ENCODE data around the gene MSL3B.

Gene MSL3B

GRCh38 chr2:233831011-233831721, 37.0 kb downstream of the MSL3B start:
- no peak for TF ChIP-seq CTCF (IDR thresholded peaks at IDR 0.05; ENCODE audit: unreplicated experiment in 3 of 3)
- Mint-ChIP-seq H3K27ac (no peak overlapping the region), H3K27me3 (ENCODE audit: low read depth) (no peaks in the 10 kb centered on the region), H3K36me3 (ENCODE audit: low read depth) (peaks cover 12% of the 10 kb centered on the region), H3K4me3 (no peak overlapping the region), H3K4me1 (peaks cover 17% of the 10 kb centered on the region), H3K9me3 (no peaks in the 10 kb centered on the region)

- H3K4me1 Mint-ChIP-seq, result peaks cover 17% of the 10 kb centered on the region
- H3K27me3 Mint-ChIP-seq (ENCODE audit: low read depth), result no peaks in the 10 kb centered on the region
- no peak for TF ChIP-seq CTCF (IDR thresholded peaks at IDR 0.05; ENCODE audit: unreplicated experiment in 3 of 3)
- peaks cover 2% of the 10 kb centered on the region for H3K9me3 Mint-ChIP-seq
- H3K36me3 Mint-ChIP-seq (ENCODE audit: low read depth), result peaks cover 10% of the 10 kb centered on the region
- no peak overlapping the region for H3K27ac Mint-ChIP-seq
- H3K4me3 Mint-ChIP-seq, result no peak overlapping the region
Observed at GRCh38 chr2:233830111-233830802, 37.9 kb downstream of the MSL3B start.

- H3K27me3 Mint-ChIP-seq (ENCODE audit: low read depth), result no peaks in the 10 kb centered on the region
- H3K27ac Mint-ChIP-seq, result no peak overlapping the region
- no peak overlapping the region for H3K4me3 Mint-ChIP-seq
- TF ChIP-seq CTCF (IDR thresholded peaks at IDR 0.05; ENCODE audit: unreplicated experiment in 3 of 3), result no peak
- H3K36me3 Mint-ChIP-seq (ENCODE audit: low read depth), result peaks cover 2% of the 10 kb centered on the region
- H3K4me1 Mint-ChIP-seq, result peaks cover 16% of the 10 kb centered on the region
- H3K9me3 Mint-ChIP-seq, result peaks cover 2% of the 10 kb centered on the region
Observed at GRCh38 chr2:233829193-233830110, 38.7 kb downstream of the MSL3B start.

- Mint-ChIP-seq H3K27ac (no peak overlapping the region), H3K27me3 (ENCODE audit: low read depth) (no peaks in the 10 kb centered on the region), H3K4me3 (no peak overlapping the region), H3K9me3 (peaks cover 2% of the 10 kb centered on the region), H3K4me1 (peaks cover 13% of the 10 kb centered on the region), H3K36me3 (ENCODE audit: low read depth) (no peaks in the 10 kb centered on the region)
- TF ChIP-seq CTCF (IDR thresholded peaks at IDR 0.05; ENCODE audit: unreplicated experiment in 3 of 3), result no peak
Observed at GRCh38 chr2:233828546-233829192, 39.5 kb downstream of the MSL3B start.

- peaks cover 2% of the 10 kb centered on the region for H3K9me3 Mint-ChIP-seq
- H3K27ac Mint-ChIP-seq, result no peak overlapping the region
- H3K36me3 Mint-ChIP-seq (ENCODE audit: low read depth), result no peaks in the 10 kb centered on the region
- no peak for TF ChIP-seq CTCF (IDR thresholded peaks at IDR 0.05; ENCODE audit: unreplicated experiment in 3 of 3)
- no peaks in the 10 kb centered on the region for H3K4me1 Mint-ChIP-seq
- no peaks in the 10 kb centered on the region for H3K27me3 Mint-ChIP-seq (ENCODE audit: low read depth)
- H3K4me3 Mint-ChIP-seq, result no peak overlapping the region
Observed at GRCh38 chr2:233824373-233824772, 43.8 kb downstream of the MSL3B start.

Data from nephron (organoid).